Activated CD8-positive, alpha-beta memory T cell treated with anti-CD3 and anti-CD28 coated beads, Interleukin-2, amount 50 U/mL, for 1 hour (primary cell): ENCODE results near the gene EVI5.
"Not testable (repeated sequence)": the region's sequence is repeated elsewhere in the genome, so short reads cannot be mapped to it uniquely, and the experiment has no call there.

Source experiments
- DNase-seq: peaks from one replicate; pipeline ENCODE4 v3.0.0-alpha.2; 2020; ENCODE audit errors: extremely low read depth

EVI5 gene

GRCh38 chr1:92695104-92695503 is 89.8 kb downstream of the EVI5 start:
- DNase-seq: no peak

GRCh38 chr1:92691925-92692324 is 93.0 kb downstream of the EVI5 start:
- DNase-seq: no peak

GRCh38 chr1:92690212-92690906 is 94.5 kb downstream of the EVI5 start:
- no peak for DNase-seq

DNA sequence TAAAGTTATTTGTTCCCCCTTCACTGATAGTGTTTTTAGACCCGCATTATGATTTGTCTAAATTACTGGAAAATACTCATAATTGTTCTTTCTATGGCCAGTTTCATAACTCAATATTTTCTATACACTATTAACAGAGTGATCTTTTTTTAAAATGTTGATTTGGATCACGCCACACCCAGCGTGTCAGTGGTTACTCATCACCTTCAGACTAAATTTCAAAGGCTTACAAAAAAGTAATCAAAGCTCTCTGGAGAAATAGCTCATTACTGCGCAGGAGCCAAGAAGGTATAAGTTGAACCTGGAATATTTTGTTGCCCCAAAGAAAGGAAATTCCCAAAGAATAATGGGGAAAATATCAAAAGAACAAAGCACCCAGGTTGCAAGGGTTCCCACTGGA is 104.9 kb downstream of the EVI5 start:
- DNase-seq: no peak

- no peak for DNase-seq
Measured at GRCh38 chr1:92663775-92664174, 121.1 kb downstream of the EVI5 start.

DNA sequence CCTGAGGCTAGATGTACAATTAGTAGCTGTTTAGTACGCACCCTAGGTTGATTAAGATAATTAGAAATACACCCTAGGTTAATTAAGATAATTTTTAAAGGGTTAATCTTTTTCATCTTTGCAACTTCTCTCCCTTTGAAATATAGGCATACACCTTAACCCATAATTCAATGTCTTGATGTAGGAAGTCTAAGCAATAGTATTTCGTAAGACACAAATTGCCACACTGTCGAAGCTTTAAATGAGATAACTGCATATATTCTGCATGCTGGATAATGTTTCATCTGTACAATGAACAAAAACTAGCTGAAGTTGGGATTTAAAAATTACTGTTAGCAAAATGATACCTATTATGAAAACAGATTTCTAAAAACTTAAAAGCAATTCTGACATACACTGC is 122.9 kb downstream of the EVI5 start:
- DNase-seq: no peak

DNA sequence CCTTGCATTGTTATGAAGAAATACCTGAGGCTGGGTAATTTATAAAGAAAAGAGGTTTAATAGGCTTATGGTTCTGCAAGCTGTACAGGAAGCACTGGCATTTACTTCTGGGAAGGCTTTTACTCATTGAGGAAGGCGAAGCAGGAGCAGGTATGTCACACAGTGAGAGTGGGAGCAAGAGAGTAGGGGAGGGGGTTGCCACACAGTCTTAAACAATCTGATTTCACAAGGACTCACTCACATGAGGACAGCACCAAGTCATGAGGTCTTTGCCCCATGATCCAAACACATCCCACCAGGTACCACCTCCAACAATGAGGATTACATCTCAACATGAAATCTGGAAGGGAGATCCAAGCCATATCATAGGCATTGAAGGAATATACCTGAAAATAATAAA is 127.2 kb downstream of the EVI5 start:
- no peak for DNase-seq

DNA sequence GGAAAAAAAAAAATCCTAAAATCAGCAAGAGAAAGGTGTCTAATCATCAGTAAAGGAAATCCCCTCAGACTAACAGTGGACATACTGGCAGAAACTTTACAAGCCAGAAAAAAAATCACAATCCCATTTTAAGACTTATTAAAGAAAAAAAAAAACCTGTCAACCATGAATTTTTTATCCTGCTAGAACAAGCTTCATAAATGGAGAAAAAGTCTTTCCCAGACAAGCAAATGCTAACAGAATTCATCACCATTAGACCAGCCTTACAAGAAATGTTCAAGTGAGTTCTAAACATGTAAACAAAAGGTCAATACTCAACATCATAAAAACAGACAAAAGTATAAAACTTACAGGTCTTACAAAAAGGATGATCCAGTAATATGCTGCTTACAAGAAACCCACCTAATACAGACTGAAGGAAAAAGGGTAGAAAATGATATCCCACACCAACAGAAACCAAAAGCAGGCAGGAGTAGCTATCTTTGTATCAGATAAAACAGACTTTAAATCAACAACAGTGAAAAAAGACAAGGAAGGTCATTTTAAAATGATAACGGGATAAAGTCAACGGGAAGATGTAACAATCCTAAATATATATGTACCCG is 129.6 kb downstream of the EVI5 start:
- no peak for DNase-seq

DNA sequence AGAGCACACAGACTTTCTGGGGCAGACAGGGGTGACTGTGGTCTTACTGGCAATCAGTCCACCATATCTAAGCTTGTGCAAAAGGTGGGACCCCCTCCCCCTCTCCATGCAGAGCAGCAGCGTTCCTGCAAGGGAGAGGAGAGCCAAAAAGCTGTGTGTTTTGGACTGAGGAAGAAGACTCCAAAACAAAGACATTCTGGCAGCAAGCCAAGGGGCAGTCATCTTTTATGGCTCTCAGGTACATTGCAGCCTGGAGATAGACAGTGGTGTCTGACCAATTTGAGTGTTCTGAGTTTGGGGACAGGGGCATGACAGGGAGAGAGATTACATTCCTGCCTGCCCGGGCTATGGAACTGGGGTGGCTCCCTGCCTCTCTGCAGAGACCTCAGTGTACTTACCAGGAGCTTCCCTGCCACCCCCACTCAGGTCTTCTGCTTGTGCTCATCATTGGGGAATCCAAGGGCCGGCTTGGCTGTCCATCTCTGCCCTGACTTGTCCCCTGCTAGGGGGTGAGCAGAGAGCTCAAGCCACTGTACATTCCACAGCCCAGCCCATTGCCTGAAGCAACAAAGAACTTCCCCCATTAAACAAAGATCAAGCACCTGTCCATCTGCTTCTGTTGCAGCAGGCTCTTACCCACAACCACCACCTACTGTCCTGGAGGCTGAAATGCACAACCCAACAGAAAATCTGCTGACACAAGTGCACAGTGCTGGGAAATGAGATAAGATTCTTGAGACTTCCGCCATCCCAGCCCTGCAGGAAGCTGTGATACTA is 131.1 kb downstream of the EVI5 start:
- no peak for DNase-seq

DNA sequence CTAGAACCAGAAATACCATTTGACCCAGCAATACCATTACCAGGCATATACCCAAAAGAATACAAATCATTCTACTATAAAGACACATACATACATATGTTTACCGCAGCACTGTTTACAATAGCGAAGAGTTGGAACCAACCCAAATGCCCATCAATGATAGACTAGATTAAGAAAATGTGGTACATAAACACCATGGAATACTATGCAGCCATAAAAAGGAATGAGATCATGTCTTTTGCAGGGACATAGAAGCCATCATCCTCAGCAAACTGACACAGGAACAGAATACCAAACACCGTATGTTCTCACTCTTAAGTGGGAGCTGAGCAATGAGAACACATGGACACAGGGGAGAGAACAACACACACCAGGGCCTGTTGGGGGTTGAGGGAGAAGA is 144.2 kb downstream of the EVI5 start:
- DNase-seq: not testable (repeated sequence)

DNA sequence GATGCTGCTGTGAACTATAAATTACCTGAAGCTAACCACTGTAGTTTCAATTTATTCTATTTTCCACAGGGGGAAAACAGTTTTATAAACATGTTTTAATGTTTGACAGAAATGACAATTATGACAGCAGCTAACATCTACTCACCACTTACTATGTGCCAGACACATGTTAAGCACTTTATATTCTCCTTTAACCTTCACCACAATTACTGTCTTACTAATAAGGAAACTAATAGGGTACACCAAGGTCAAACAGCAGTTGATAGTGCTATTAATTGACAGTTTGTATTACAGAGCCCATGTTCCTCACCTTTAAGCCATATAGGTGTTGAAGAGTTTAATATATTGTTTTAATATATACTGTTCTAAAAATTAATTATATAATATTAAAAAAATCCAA is 146.4 kb downstream of the EVI5 start:
- DNase-seq: no peak

GRCh38 chr1:92635203-92635602 is 149.7 kb downstream of the EVI5 start:
- not testable (repeated sequence) for DNase-seq

- DNase-seq: no peak
Measured at GRCh38 chr1:92623187-92623778, 161.6 kb downstream of the EVI5 start.

DNA sequence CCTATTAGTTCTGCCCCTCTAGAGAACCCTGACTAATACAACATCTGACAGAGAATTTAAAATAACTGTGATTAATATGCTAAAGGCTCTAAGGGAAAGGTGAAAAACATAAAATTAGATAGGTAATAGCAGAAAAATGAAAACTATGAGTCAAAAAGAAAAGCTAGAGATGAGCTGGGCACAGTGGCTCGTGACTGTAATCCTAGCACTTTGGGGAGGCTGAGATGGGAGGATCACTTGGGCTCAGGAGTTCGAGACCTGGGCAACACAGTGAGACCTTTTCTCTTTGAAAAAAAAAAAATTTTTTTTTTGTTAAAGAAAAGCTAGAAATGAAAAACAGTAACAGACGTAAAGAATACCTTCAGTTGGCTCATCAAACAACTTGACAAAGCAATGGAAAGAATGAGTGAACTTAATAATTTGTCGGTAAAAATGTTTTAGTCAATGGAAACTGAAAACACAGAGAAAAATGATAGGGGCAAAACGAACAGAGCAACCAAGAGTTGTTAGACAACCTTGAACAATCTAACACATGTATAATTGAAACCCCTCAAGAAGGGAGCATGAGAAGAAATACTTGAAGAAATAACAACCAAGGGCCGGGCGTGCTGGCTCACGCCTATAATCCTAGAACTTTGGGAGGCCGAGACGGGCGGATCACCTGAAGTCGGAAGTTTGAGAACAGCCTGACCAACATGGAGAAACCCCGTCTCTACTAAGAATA is 165.3 kb downstream of the EVI5 start:
- DNase-seq: no peak

GRCh38 chr1:92601044-92601443 is 183.9 kb downstream of the EVI5 start:
- DNase-seq: no peak

GRCh38 chr1:92599184-92599583 is 185.7 kb downstream of the EVI5 start:
- no peak for DNase-seq

DNA sequence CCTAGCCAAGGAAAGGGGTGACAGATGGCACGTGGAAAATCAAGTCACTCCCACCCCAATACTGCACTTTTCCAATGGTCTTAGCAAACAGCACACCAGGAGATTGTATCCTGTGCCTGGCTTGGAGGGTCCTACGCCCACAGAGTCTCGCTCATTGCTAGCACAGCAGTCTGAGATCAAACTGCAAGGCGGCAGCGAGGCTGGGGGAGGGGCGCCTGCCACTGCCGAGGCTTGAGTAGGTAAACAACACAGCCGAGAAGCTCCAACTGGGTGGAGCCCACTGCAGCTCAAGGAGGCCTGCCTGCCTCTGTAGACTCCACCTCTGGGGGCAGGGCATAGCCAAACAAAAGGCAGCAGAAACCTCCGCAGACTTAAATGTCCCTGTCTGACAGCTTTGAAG is 195.5 kb downstream of the EVI5 start:
- DNase-seq: not testable (repeated sequence)

DNA sequence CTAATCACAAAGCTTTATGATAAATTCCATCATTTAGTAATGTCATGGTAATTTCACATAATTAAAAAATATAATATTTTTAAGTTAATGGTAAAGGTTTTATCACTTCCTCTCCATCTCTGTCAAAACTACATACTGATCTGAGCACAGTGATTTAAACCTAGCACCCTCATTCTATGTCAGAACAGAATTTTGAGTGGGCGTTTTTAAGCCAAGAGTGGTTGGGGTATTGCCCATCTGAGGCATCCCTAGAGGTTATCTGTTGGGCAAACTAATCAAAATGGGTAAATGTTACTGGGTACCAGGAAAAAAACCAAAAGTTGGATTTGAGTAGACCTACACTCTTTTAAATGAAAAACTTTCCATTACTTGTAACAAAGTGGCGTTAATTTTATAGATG is 197.5 kb downstream of the EVI5 start:
- DNase-seq: no peak

DNA sequence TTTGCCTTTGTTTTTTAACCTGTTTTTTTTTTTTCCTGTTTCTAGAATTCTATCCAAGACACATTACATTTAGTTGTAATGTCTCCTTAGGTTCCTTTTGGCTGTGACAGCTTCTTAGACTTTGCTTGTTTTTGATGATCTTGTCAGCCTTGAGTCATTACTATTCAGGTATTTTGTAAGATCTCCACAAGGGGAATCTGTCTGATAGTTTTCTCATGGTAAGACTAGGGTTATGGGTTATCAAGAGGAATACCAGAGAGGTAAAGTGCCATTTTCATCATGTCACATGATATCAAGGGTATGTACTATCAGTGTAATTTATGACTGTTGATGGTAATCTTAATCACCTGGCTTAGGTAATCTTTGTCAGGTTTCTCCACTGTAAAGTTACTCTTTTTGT is 199.1 kb downstream of the EVI5 start:
- no peak for DNase-seq

GRCh38 chr1:92584810-92585209 is 200.1 kb downstream of the EVI5 start:
- DNase-seq: not testable (repeated sequence)

DNA sequence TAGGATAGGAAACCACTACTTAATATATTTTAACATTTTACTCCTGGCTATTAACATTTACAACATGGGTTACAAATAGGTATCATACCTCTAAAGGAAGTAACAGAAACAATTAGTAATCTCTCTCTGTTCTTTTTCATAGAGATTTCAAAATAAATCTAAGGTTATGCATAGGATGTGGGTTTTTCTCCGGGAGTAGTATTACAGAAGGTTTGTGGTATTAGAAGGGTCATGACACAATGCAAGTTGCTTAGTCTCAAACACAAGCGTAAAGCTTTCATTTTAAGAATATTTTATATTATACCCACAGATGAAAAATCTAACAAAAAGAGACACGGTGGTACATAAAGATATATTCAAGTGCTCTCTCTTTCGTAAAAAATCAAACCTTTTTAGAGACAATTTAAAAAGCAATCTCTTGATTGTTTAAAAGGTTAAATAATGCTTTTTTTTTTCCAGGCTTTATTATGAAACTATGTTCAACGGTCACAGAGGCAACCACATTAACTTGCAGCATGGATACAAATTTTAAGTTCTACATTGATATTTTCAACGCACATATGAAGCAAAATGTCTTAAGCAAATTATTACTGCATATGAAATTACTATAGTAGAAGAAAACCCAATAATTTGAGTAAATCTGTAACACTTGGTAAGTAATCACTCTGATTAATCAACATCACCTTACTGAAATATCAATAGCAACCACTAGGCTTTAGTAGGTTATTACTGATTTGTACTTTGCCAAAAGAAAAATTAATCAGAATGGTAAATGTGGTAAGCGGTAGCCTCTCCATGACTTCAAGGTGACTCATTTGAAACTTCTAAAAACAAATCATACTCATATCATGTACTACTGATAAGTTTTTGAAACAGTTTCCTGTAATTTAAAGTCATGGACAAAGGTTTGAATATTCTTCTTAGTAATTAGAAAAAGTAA is 200.8 kb downstream of the EVI5 start:
- no peak for DNase-seq
